ENCODE data around the gene FBRSL1.

DNA sequence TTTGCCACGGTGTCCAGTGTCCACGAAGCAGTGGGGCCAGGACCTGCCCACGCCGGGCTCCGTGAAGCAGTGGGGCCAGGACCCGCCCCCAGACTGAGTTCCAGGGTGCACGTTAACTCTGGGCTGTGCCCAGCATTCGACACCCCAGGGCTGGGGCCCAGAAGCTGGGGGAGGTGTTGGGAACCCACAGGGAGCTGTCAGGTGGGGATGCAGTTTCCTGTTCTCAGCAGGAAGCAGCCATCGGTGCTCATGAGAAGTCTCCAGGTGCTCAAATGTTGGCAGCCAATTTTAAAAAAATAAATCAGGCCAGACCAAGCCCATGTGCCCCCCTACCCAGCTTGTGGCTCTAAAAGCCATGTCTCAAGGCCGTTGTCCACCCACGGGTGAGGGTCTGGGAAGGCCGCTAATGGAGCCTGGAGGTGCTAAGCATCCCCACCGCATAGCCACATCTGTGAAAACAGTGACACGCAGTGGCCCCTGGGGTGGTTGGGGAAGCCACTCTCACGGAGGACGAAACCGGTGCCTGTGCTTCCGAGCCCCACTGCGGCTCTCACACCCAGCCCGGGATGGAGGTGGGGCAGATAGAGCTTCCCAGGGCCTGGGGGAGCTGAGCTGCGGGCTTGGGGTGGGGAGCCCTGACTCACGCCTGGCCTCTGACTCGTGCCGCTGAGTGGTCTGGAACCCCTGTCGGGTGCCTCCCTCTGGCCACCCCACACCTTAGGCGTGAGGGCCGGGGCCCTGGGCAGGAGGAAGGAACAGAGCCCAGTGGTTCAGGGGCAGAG is 53.5 kb downstream of the FBRSL1 start:
- no peak for TF ChIP-seq SIN3A (IDR thresholded peaks at IDR 0.05; ENCODE audit: borderline replicate concordance, low read depth, low read length)
- no peak for TF ChIP-seq EP300 (IDR thresholded peaks at IDR 0.05; ENCODE audit: borderline replicate concordance in 1 of 2, low read depth in 1 of 2, low read length in 1 of 2)
- TF ChIP-seq, protein P1, sequence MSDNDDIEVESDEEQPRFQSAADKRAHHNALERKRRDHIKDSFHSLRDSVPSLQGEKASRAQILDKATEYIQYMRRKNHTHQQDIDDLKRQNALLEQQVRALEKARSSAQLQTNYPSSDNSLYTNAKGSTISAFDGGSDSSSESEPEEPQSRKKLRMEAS (IDR thresholded peaks at IDR 0.05; ENCODE audit: low read depth), result no peak
- TF ChIP-seq JUND (IDR thresholded peaks at IDR 0.05), result no peak
- TF ChIP-seq, protein P2, sequence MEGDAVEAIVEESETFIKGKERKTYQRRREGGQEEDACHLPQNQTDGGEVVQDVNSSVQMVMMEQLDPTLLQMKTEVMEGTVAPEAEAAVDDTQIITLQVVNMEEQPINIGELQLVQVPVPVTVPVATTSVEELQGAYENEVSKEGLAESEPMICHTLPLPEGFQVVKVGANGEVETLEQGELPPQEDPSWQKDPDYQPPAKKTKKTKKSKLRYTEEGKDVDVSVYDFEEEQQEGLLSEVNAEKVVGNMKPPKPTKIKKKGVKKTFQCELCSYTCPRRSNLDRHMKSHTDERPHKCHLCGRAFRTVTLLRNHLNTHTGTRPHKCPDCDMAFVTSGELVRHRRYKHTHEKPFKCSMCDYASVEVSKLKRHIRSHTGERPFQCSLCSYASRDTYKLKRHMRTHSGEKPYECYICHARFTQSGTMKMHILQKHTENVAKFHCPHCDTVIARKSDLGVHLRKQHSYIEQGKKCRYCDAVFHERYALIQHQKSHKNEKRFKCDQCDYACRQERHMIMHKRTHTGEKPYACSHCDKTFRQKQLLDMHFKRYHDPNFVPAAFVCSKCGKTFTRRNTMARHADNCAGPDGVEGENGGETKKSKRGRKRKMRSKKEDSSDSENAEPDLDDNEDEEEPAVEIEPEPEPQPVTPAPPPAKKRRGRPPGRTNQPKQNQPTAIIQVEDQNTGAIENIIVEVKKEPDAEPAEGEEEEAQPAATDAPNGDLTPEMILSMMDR (IDR thresholded peaks at IDR 0.05), result no peak
- TF ChIP-seq RFX5 (IDR thresholded peaks at IDR 0.05; ENCODE audit: low read length), result no peak
- no peak for TF ChIP-seq POLR2AphosphoS5 (IDR thresholded peaks at IDR 0.05; ENCODE audit: low read depth, low read length)
- no peak for TF ChIP-seq RXRA (IDR thresholded peaks at IDR 0.05; ENCODE audit: borderline replicate concordance, low read depth)
- no peak for TF ChIP-seq EZH2phosphoT487 (IDR thresholded peaks at IDR 0.05; ENCODE audit: borderline replicate concordance, low read depth)

Measured in SK-N-SH (cell line).